ENCODE data around the gene ADCY10. TPM values are rescaled to one million over a fixed set of nuclear protein-coding genes. Genes with fewer than 3 reads are reported as not detected.

ADCY10 gene
- total and polyA plus RNA-seq, 9 of the 15 experiments (the other 6 are each of a cell fraction or from before 2014, with no cell fraction given): 0.08 to 0.86 (median 0.22) TPM

DNA sequence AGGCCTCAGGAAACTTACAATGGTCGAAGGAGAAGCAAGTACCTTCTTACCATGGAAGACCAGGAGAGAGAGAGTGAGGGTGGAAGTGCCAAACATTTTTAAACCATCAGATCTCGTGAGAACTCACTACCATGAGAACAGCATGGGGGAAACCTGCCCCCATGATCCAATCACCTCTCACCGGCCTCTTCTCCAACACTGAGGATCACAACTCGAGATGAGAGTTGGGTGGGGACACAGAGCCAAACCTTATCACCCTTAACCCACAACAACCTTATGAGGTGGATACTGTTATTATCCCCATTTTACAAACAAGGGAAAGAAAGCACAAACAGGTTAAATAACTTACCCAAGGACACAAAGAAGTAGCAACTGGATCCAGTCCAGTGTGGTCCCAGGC is 111.7 kb downstream of the ADCY10 start (continued):
- TF ChIP-seq, protein P1, sequence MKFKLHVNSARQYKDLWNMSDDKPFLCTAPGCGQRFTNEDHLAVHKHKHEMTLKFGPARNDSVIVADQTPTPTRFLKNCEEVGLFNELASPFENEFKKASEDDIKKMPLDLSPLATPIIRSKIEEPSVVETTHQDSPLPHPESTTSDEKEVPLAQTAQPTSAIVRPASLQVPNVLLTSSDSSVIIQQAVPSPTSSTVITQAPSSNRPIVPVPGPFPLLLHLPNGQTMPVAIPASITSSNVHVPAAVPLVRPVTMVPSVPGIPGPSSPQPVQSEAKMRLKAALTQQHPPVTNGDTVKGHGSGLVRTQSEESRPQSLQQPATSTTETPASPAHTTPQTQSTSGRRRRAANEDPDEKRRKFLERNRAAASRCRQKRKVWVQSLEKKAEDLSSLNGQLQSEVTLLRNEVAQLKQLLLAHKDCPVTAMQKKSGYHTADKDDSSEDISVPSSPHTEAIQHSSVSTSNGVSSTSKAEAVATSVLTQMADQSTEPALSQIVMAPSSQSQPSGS (CRISPR knock-in tag; IDR thresholded peaks at IDR 0.05): no peak
- TF ChIP-seq SMARCE1 (IDR thresholded peaks at IDR 0.05) (no peak), ZNF79 (CRISPR knock-in tag; IDR thresholded peaks at IDR 0.05; ENCODE audit: low read depth) (no peak), RUNX1 (IDR thresholded peaks at IDR 0.05; ENCODE audit: low read depth) (no peak), POLR3G (IDR thresholded peaks at IDR 0.05; ENCODE audit: extremely low read depth, insufficient read length, insufficient replicate concordance) (no peak), GABPA (tag; conservative IDR thresholded peaks at IDR 0.05; ENCODE audit: low read depth) (no peak), CAMTA2 (CRISPR knock-in tag; conservative IDR thresholded peaks at IDR 0.05) (no peak)
- TF ChIP-seq, protein P2, sequence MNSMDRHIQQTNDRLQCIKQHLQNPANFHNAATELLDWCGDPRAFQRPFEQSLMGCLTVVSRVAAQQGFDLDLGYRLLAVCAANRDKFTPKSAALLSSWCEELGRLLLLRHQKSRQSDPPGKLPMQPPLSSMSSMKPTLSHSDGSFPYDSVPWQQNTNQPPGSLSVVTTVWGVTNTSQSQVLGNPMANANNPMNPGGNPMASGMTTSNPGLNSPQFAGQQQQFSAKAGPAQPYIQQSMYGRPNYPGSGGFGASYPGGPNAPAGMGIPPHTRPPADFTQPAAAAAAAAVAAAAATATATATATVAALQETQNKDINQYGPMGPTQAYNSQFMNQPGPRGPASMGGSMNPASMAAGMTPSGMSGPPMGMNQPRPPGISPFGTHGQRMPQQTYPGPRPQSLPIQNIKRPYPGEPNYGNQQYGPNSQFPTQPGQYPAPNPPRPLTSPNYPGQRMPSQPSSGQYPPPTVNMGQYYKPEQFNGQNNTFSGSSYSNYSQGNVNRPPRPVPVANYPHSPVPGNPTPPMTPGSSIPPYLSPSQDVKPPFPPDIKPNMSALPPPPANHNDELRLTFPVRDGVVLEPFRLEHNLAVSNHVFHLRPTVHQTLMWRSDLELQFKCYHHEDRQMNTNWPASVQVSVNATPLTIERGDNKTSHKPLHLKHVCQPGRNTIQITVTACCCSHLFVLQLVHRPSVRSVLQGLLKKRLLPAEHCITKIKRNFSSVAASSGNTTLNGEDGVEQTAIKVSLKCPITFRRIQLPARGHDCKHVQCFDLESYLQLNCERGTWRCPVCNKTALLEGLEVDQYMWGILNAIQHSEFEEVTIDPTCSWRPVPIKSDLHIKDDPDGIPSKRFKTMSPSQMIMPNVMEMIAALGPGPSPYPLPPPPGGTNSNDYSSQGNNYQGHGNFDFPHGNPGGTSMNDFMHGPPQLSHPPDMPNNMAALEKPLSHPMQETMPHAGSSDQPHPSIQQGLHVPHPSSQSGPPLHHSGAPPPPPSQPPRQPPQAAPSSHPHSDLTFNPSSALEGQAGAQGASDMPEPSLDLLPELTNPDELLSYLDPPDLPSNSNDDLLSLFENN (IDR thresholded peaks at IDR 0.05; ENCODE audit: low read depth in 2 of 2, low read length in 2 of 2): no peak
- TF ChIP-seq, protein P3, sequence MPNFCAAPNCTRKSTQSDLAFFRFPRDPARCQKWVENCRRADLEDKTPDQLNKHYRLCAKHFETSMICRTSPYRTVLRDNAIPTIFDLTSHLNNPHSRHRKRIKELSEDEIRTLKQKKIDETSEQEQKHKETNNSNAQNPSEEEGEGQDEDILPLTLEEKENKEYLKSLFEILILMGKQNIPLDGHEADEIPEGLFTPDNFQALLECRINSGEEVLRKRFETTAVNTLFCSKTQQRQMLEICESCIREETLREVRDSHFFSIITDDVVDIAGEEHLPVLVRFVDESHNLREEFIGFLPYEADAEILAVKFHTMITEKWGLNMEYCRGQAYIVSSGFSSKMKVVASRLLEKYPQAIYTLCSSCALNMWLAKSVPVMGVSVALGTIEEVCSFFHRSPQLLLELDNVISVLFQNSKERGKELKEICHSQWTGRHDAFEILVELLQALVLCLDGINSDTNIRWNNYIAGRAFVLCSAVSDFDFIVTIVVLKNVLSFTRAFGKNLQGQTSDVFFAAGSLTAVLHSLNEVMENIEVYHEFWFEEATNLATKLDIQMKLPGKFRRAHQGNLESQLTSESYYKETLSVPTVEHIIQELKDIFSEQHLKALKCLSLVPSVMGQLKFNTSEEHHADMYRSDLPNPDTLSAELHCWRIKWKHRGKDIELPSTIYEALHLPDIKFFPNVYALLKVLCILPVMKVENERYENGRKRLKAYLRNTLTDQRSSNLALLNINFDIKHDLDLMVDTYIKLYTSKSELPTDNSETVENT (CRISPR knock-in tag; IDR thresholded peaks at IDR 0.05): no peak
